ENCODE data around the gene TPGS2.
"Not testable (repeated sequence)": the region's sequence is repeated elsewhere in the genome, so short reads cannot be mapped to it uniquely, and the experiment has no call there.

Gene TPGS2, protein sequence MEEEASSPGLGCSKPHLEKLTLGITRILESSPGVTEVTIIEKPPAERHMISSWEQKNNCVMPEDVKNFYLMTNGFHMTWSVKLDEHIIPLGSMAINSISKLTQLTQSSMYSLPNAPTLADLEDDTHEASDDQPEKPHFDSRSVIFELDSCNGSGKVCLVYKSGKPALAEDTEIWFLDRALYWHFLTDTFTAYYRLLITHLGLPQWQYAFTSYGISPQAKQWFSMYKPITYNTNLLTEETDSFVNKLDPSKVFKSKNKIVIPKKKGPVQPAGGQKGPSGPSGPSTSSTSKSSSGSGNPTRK

DNA sequence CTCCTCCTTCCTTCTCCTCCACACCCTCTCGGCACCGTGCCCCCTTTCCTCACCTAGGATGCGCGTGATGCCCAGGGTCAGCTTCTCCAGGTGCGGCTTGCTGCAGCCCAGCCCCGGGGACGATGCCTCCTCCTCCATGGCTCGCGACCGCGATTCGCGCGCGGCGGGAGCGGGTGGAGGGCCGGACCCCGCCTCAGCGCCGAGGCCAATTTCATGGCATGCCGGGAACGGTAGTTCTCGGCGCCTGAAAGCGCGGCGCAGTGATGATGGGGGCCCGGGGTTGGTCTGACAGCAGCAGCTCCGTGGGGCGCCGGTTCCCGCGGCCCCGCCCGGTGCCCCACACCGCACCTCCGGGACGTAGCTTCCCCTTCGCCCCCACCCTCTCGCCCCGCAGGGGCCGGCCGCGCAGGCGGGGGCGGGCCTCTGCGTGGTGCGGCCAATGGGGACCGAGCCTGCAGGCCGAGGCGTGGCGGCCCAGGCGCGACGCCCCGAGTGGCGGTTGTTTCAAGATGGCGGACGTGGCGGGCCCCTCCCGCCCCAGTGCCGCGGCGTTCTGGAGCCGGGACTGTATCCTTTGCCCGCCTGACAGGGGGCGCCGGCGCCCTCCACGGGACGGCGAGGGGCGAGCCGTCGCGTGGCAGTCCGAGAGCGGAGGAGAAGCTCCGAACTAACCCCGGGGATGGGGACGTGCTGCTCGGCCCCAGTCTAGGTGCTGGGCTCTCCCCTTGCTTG lies at the start of gene TPGS2, which contains the start of gene KIAA1328:
Gene TPGS2 (minus strand): TSS at position 373 of the 732 bp plus-strand sequence. CDS start 235 bp downstream, at position 138.
Gene KIAA1328 (plus strand): TSS at position 498 of the 732 bp plus-strand sequence. CDS start 12 bp downstream, at position 510.
- DNase-seq: peak; percentile 90 to 94

DNA sequence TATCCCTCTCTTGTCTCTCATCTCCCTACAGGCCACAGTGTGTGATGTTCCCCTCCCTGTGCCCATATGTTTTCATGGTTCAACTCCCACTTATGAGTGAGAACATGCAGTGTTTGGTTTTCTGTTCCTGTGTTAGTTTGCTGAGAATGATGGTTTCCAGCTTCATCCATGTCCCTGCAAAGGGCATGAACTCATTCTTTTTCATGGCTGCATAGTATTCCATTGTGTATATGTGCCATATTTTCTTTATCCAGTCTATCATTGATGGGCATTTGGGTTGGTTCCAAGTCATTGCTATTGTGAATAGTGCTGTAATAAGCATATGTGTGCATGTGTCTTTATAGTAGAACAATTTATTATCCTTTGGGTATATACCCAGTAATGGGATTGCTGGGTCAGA lies 45.0 kb upstream of the TPGS2 start:
- DNase-seq: not testable (repeated sequence)

DNA sequence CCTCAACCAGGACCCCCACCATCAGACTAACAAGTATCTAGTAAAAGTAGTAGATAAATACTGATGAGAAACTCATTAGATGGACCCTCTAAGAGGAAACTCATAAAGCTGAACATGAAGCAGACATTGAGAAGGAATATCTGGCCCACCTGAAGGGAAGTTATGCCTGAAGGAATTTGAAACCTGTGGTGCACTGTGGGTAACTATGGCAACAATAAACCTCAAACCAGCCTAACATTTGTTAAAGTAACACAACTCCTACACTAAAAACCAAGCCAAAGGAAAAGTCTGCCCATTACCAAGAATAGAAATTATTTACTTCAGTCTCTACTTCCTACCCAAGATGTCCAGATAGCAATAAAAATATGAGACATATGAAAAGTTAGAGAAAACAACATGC lies 43.5 kb upstream of the TPGS2 start:
- no peak for DNase-seq

DNA sequence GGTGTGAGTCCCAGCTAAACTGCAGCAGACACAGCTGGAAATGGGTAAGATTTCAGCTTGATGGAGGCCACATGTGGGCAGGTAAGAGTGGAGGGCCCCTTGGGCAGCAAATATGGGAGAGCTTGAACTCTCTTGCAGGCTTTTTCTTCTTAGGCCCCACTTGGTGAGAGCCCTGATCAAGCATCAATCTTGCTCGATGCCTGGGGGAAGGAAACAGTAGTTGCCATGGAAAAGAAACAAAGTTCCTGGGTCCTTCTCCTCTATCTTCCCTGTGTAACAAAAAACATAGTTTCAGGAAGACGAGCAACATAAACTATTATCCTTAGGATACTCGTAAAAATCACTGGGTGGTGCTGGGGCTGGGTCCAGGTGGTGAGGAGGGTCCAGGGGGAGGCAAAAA lies 43.0 kb upstream of the TPGS2 start:
- DNase-seq: no peak

DNA sequence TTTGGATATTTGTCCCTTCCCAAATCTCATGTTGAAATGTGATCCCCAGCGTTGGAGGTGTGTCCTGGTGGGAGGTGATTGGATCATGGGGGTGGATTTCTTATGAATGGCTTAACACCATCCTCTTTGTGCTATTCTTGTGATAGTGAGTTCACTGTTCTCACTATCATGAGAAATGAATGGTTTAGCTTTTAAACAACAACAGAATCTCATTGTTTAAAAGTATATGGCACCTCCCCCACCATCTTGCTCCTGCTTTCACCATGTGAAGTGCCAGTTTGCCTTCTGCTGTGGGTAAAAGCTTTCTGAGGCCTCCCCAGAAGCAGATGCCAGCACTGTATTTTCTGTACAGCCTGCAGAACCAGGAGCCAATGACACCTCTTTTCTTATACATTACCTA lies 38.3 kb upstream of the TPGS2 start:
- DNase-seq: no peak

DNA sequence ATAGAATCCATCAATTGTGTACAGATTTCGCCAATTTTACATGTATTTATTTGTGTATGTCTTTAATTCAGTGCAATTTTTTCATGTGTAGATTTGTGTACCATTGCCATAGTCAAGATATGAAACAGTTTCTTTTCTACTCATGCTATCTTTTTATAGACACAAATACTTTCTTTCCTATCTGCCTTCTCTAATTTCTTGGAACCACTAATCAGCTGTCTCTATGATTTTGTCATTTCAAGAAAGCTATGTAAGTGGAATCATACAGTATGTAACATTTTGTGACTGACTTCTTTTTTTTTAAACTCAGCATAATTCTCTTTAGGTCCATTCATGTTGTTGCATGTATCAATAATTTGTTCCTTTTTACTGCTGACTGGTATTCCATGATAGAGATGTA lies 33.4 kb upstream of the TPGS2 start:
- no peak for DNase-seq

DNA sequence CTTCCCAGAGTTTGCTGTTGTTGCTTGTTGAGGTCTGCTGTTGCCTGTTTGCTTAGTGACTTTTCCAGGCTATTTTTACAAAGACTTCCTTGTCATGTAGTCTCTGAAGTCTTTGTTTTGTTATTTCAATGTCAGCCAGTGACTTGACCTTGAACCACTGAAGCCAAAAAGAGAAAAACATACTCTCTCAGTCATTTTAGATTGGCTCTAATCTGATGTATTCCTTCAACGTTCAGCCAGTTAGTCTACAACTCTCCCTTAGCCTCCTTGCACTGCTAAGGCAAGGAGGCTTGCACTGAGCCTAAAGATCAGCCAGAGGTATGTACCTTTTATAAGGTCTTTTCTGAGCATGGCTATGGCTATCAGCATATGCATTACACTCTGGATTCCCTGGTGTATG lies 28.0 kb upstream of the TPGS2 start:
- no peak for DNase-seq

DNA sequence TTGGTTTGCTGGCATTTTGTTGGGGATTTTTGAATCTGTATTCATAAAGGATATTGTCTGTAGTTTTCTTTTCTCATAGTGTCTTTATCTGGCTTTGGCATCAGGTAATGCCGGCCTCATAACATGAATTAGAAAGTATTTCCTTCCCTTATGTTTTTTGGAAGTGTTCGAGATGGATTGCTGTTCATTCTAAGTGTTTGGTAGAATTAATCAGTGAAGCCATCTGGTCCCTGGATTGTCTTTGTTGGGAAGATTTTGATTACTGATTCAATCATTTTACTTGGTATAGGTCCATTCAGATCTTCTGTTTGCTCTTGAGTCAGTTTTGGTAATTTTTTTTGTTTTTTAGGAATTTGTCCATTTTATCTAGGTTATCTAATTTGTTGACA lies 22.4 kb upstream of the TPGS2 start:
- no peak for DNase-seq

DNA sequence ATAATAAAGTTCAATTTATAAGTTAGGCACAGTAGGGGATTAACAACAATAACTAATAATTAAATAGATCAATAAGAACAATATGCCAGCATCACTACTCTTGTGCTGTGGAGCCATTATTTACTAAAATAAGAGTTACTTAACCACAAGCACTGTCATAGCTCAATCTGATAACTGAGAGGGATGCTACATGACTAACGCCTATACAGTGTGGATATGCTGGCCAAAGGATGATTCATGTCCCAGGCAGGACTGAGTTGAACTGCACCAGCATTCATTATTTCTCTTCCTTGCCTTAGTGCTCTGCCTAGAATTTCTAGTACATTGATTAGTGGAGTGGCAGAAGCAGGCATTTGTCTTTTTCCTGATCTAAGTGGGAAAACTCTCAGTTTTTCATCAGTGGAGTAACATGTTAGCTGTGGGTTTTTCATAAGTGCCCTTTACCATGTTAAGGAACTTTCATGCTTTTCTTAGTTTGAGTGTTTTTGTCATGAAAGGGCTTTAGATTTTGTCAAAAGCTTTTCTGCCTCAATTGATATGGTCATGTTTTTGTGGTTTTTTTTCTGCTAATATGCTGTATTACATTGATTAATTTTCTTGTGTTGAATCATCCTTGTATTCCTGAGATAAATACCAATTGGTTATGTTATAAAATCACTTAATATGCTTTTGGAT lies 21.9 kb upstream of the TPGS2 start:
- no peak for DNase-seq

DNA sequence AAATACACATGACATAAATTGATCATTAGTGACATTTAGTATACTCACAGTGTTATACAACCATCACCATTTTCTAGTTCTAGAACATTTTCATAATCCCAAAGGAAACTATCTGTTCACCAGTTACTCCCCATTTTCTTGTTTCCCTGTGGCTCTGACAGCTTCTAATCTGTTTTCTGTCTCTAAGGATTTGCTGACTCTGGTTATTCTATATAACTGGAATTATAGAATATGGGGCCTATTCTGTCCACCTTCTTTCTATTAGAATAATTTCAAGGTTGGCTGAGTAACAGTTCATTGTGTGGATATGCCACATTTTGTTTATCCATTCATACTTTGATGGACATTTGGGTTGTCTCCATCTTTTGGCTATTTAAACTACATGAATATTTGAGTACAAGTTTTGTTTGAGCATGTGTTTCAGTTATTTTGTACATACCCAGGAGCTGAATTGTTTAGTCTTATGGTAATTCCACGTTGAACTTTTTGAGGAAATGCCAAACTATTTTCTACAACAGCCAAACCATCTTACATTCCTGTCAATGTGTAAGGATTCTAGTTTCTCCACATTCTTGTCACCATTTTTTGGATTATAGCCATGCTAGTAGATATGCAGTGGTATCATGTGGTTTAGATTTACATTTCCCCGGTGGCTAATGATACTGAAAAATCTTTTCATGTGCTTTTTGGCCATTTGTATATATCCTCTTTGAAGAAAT lies 20.6 kb upstream of the TPGS2 start:
- no peak for DNase-seq

DNA sequence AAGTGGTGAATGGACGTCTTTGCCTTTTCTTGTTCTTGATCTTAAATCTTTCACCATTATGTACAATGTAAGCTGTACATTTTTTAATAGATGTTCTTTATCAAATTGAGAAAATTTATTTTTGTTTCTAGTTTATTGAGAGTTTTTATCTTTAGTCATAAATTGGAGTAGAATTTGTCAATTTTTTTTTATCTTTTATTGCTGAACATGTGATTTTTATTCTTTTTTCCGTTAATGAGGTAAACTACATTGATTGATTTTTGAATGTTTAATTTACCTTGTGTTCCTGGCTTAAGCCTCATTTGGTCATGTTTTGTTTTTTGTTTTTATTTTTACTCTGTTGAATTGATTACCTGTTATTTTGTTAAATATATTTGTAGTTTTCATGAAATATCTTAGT lies 19.8 kb upstream of the TPGS2 start:
- DNase-seq: no peak

DNA sequence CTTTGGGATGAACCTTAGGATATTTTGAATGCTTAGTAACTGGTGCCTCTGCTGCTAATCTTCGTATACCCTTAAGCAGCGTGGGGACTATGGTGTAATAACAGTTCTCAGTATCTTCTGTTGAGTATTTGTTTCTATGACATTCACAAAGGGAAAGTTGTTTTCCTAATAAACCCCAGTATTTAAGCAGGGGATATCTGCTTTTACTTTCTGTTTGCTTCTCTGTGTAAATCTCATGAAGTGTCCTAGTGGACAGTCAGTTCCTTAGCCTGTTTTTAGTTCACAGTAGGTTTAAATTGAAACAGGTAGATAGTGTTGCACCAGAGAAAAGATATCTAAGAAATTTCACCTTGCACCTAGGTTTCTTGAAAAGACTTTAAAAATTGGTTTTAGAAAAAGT lies 15.0 kb upstream of the TPGS2 start:
- no peak for DNase-seq

DNA sequence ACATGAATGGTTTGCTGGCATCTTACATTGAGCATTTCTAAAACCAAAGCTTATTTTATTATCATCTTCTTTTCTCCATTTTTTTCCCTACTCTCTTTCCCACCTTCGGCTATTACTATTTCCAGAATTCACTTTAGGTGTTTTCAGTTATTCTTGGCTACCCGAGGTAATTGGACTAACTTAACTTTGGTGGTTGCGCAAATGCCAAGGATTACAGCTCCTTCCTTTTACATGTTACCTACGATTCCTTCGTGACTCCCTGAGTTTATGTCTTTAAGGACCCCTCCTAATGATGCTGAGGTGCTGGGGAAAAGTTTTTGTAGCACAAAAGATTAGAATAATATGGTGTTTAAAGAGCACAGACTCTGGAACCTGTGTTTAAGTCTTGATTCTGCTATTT lies 14.4 kb upstream of the TPGS2 start:
- no peak for DNase-seq

DNA sequence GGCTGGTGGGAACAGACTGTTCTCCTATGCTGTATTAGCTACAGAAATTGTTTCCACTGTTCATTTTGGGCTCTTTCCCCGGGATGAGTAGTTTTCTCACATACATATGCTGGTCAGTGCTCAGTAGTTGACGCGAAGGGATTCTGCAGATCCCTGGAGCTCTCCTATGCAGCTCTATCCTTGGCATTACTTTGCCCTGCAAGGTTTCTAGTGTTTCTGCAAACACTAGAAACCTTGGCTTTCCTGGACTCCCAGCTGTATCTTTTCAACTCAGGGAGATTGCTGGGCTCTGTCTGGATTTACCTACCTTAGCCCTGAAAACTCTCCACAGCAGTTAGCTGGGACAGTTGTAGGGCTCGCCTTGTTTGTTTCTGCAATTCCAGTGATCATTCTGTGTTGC lies 11.0 kb upstream of the TPGS2 start:
- no peak for DNase-seq

DNA sequence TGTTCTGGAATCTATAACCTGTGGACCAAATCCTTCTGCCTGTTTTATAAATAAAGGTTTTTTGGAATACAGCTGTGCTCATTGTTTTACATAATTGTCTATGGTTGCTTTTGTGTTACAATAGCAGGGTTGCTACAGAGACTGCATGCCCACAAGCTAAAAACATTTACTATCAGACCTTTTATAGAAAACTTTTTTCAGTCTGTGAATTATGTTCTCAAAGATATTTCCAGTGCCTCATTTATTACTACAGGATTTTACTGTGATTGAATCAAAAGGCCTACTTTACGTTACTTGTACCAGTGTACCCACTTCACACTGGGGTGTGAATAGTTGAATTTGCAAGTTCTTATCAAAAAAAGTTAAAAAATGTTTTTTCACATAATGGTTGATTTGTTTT lies 7.1 kb upstream of the TPGS2 start:
- DNase-seq: no peak

DNA sequence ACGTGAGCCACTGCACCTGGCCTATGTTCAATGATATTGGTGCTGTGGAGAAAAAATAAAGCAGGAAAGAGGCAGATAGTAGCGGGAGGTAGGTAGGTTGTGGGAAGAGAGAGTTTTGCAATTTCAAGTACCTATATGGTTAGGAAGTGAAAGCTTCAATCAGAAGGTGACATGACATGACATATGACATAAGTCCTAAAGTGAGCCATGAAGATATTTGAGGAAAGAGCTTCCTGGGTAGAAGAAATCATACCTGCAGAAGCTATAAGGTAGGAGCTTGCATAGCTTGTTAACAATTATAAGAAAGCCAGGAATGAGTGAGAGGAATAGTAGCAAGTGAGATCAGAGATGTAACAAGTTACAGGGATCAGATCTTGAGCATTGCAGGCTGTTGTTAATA lies 4.3 kb upstream of the TPGS2 start:
- DNase-seq: no peak

DNA sequence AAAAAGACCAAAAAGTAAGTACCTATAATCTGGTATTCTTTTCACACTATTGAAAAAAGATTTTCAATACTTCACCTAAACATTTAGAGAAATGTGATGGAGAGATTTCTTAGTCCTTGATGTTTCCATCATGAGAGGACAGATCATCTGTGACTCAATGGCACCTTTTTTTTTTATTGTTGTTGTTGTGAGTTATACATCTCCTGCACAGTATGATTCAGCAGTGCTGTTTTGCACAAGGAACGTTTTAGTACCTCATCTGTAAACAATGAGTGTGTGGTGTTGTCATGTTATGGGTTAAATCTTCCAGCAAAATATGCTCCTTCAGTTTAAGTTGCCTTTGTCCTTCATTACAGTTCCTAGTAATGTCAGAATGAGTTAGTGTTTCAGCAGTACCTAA lies 2.3 kb upstream of the TPGS2 start:
- no peak for DNase-seq

DNA sequence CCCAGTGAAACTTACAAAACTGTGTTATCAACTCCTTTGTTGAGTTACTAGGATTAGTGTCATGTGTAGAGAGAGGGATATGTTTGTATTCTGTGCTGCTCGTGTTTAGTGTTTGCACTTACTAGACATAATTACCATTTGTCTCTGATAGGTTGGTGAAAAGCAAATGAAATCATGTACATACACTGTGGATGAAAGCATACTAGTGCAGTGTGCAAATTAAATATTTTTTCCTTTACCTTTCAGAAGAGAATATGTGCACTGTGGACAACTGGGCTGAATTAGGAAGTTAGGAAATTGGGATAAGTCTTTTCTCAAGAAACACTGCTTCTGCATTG lies 1.3 kb upstream of the TPGS2 start:
- DNase-seq: peak in 1 of 2 experiments; percentile 24

DNA sequence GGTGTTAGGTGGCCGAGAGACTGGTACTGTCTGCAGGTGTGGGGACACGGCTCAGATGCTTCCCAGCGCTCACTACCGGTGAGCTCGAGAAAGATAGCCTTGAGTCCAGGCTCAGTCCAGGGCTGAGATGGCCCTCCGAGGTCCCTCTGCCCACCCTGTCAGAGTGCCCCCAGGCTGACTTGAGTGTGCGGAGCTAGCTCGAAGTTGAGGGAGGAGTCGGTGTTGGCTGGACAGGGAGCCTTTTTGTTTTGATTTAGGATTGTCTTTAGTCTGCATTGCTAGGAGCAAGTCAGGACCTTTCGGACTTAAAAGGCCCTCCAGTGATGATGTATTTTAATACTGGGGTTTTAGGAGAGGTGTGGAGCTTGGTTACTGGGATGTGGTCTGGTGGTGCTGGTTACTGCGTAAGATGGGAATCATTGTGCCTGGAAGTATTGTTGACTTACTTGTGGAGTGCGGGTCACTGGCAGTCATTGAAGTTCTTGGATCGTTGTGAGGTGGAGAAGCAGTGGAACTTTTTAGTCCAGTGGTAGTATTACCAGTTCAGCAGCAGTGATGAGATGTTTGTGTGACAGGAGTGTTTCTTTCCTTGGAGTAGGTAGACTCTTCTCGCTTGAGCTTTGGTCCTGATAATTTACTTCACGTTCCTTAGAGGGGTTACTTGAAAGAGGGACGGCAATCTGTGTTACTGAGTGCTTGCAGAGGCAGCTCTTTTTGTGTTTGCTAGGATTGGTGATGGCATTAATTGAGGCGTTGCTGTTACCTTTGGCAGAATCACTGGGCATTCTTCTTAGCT lies 758 bp upstream of the TPGS2 start:
- DNase-seq: peak in 1 of 2 experiments; percentile 42

DNA sequence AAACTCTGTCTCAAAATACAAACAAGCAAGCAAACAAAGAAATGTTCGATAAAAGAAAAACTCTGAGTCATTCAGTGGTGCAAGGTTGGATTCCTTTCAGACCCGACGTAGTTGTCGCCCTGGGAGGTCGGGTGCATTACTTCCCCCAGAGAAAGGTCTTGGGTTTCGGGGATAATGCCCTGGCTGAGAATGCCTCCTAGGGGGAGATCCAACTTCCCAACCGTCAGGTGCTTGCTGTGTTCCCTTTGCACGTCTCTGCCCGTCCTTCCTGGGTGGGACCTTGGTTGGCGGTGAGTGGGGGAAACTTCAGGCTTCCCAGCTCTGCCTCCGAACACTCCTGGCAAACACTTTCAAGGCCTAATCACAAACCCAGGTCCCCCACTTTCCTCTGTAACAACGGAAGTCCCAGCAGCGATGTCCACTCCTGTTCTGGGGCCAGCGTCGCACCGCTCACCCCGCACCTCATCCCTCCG lies 609 bp downstream of the TPGS2 start:
- DNase-seq: peak in 1 of 2 experiments; percentile 58

DNA sequence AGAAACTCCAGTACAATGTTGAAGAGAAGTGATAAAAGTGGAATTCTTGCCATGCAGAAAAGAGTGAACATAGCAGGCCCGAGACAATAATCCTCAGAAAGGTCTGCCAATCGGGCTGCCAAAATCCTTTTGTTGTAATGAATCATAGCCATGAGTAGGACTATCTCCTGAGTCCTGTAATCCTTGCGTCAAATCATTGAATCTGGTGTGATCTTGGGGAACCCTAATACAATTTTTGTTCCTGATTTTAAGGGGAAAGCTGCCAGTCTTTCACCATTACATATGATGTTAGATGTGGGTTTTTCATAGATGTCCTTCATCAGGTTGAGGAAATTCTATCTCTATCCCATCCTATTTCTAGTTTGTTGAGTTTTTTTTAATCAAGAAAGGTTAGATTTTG lies 2.2 kb downstream of the TPGS2 start:
- DNase-seq: no peak

DNA sequence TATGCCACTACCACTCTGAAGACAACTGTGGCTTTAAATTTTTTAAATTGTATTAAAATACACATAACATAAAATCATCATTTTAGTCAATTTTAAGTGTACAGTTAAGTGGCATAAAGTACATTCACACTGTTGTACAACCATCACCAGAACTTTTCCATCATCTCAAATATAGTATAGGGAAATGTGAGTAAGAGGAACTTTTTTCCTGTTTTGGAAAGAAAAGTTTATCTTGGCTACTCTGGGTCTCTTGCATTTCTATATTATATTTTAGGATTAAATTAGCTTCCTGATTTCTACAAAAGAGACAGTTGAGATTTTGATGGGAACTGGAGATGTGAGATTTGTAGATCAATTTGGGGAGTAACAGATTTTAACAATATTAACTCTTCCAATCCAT lies 3.3 kb downstream of the TPGS2 start:
- DNase-seq: no peak
